H9 (cell line): ENCODE measurements around the gene PRKAG2. TPM values are rescaled to one million over a fixed set of nuclear protein-coding genes. Genes with fewer than 3 reads are reported as not detected.

ENCODE experiments used
- DNase-seq: peaks from one replicate; pipeline ENCODE4 v3.0.0-alpha.2; 2017
- H2AFZ ChIP-seq: one replicate; pipeline ENCODE4 v1.6.1; 2013; ENCODE audit warnings: mild to moderate bottlenecking, low read length, control low read depth, moderate library complexity
- H2AK5ac ChIP-seq: 2 replicates; pipeline ENCODE4 v1.6.1; 2013; ENCODE audit warnings: low read length, control low read depth, mixed read lengths; ENCODE audit not compliant: insufficient read length
- H2BK120ac ChIP-seq: one replicate; pipeline ENCODE4 v1.6.1; 2013; ENCODE audit warnings: low read depth, mild to moderate bottlenecking, low read length, control low read depth, inconsistent platforms; ENCODE audit not compliant: poor library complexity, severe bottlenecking
- H2BK12ac ChIP-seq: 2 replicates; pipeline ENCODE4 v1.6.1; 2013; ENCODE audit warnings: low read length, control low read depth, mixed read lengths, low read depth; ENCODE audit not compliant: insufficient read length
- H2BK15ac ChIP-seq: 2 replicates; pipeline ENCODE4 v1.6.1; 2013; ENCODE audit warnings: low read depth, low read length, control low read depth
- H2BK20ac ChIP-seq: one replicate; pipeline ENCODE4 v1.6.1; 2013; ENCODE audit warnings: low read depth, mild to moderate bottlenecking, low read length, control low read depth, inconsistent platforms; ENCODE audit not compliant: poor library complexity, severe bottlenecking
- H2BK5ac ChIP-seq: 2 replicates; pipeline ENCODE4 v1.6.1; 2013; ENCODE audit warnings: low read length, control low read depth, mixed read lengths; ENCODE audit not compliant: insufficient read length
- H3K14ac ChIP-seq: 2 replicates; pipeline ENCODE4 v1.6.1; 2013; ENCODE audit warnings: low read length, control low read depth; ENCODE audit not compliant: insufficient read depth
- H3K18ac ChIP-seq: 2 replicates; pipeline ENCODE4 v1.6.1; 2013; ENCODE audit warnings: low read depth, mild to moderate bottlenecking, mixed read lengths, low read length, control low read depth; ENCODE audit not compliant: insufficient read length
- H3K23ac ChIP-seq: 2 replicates; pipeline ENCODE4 v1.6.1; 2013; ENCODE audit warnings: low read length, control low read depth, mixed read lengths, low read depth; ENCODE audit not compliant: insufficient read length
- H3K23me2 ChIP-seq: 2 replicates; pipeline ENCODE4 v1.6.1; 2013; ENCODE audit warnings: low read depth, mild to moderate bottlenecking, mixed read lengths, low read length, control low read depth; ENCODE audit not compliant: insufficient read length, poor library complexity, severe bottlenecking
- H3K27ac ChIP-seq: 2 replicates; pipeline ENCODE4 v1.5.1; 2013; ENCODE audit warnings: low read length, control low read depth, mixed read lengths, low read depth; ENCODE audit not compliant: insufficient read length
- H3K27me3 ChIP-seq: 2 replicates; pipeline ENCODE4 v1.6.1; 2013; ENCODE audit warnings: low read length, control low read depth, inconsistent platforms; ENCODE audit not compliant: insufficient read depth
- H3K4ac ChIP-seq: 2 replicates; pipeline ENCODE4 v1.6.1; 2013; ENCODE audit warnings: low read depth, mild to moderate bottlenecking, control low read depth, inconsistent platforms, low read length, moderate library complexity
- H3K4me1 ChIP-seq: 2 replicates; pipeline ENCODE4 v1.6.1; 2013; ENCODE audit warnings: low read length, control low read depth, inconsistent platforms; ENCODE audit not compliant: insufficient read depth
- H3K4me2 ChIP-seq: 2 replicates; pipeline ENCODE4 v1.6.1; 2013; ENCODE audit warnings: low read length, control low read depth, mixed read lengths; ENCODE audit not compliant: insufficient read length, insufficient read depth
- H3K56ac ChIP-seq: 2 replicates; pipeline ENCODE4 v1.6.1; 2013; ENCODE audit warnings: low read depth, mild to moderate bottlenecking, mixed read lengths, low read length, control low read depth; ENCODE audit not compliant: insufficient read length
- H3K79me1 ChIP-seq: 2 replicates; pipeline ENCODE4 v1.6.1; 2013; ENCODE audit warnings: low read depth, mild to moderate bottlenecking, moderate library complexity, low read length, control low read depth, inconsistent platforms; ENCODE audit not compliant: insufficient read depth, poor library complexity, severe bottlenecking
- H3K79me2 ChIP-seq: 2 replicates; pipeline ENCODE4 v1.6.1; 2013; ENCODE audit warnings: low read length, control low read depth, inconsistent platforms; ENCODE audit not compliant: insufficient read depth
- H3K9ac ChIP-seq: 2 replicates; pipeline ENCODE4 v1.6.1; 2013; ENCODE audit warnings: low read length, control low read depth, mixed read lengths; ENCODE audit not compliant: insufficient read length; ENCODE audit errors: extremely low read depth
- H3K9me3 ChIP-seq: one replicate; pipeline ENCODE4 v1.6.1; 2013; ENCODE audit warnings: low read depth, low read length, inconsistent platforms; ENCODE audit not compliant: control insufficient read depth
- H3T11ph ChIP-seq: one replicate; pipeline ENCODE4 v1.6.1; 2013; ENCODE audit warnings: mild to moderate bottlenecking, low read length, control low read depth, inconsistent platforms
- H4K20me1 ChIP-seq: one replicate; pipeline ENCODE4 v1.6.1; 2013; ENCODE audit not compliant: control insufficient read depth, insufficient read length, insufficient read depth
- H4K5ac ChIP-seq: 2 replicates; pipeline ENCODE4 v1.6.1; 2013; ENCODE audit warnings: low read depth, mild to moderate bottlenecking, mixed read lengths, low read length, control low read depth; ENCODE audit not compliant: insufficient read length
- H4K8ac ChIP-seq: replicated peaks from 2 replicates; pipeline ENCODE4 v1.6.1; 2013; ENCODE audit warnings: low read length, control low read depth, mixed read lengths, low read depth; ENCODE audit not compliant: insufficient read length
- H4K91ac ChIP-seq: 2 replicates; pipeline ENCODE4 v1.6.1; 2013; ENCODE audit warnings: low read depth, mild to moderate bottlenecking, moderate library complexity, mixed read lengths, low read length, control low read depth; ENCODE audit not compliant: insufficient read length
- H3K27ac Mint-ChIP-seq, 3 experiments: 2 replicates in 2 of 3; 3 replicates in 1 of 3; pipeline ENCODE4 v1.8.0; 2020 to 2021; ENCODE audit warnings: mixed read lengths in 3 of 3, mild to moderate bottlenecking in 1 of 3, moderate library complexity in 1 of 3
- H3K27me3 Mint-ChIP-seq: 2 replicates; pipeline ENCODE4 v1.8.0; 2021; ENCODE audit warnings: low read depth, mild to moderate bottlenecking, moderate library complexity, mixed read lengths
- H3K36me3 Mint-ChIP-seq, 3 experiments: 2 replicates in 2 of 3; 3 replicates in 1 of 3; pipeline ENCODE4 v1.8.0; 2020 to 2021; ENCODE audit warnings: low read depth in 3 of 3, mixed read lengths in 3 of 3; ENCODE audit not compliant: insufficient read depth in 1 of 3
- H3K4me1 Mint-ChIP-seq, 2 experiments: 2 replicates each; pipeline ENCODE4 v1.8.0; 2020; ENCODE audit warnings: mixed read lengths in 2 of 2
- H3K4me3 Mint-ChIP-seq, 2 experiments: 2 replicates in 1 of 2; 3 replicates in 1 of 2; pipeline ENCODE4 v1.8.0; 2020 to 2021; ENCODE audit warnings: mild to moderate bottlenecking in 2 of 2, mixed read lengths in 2 of 2, moderate library complexity in 1 of 2
- H3K9me3 Mint-ChIP-seq, 2 experiments: 2 replicates in 1 of 2; 3 replicates in 1 of 2; pipeline ENCODE4 v1.8.0; 2020; ENCODE audit warnings: mild to moderate bottlenecking in 2 of 2, mixed read lengths in 2 of 2, moderate library complexity in 1 of 2
- CTCF ChIP-seq: fragments of 200-600 bp; sonication (generic); conservative IDR thresholded peaks from 3 replicates; pipeline ENCODE4 v1.8.0; 2021; ENCODE audit warnings: antibody characterized with exemption, mild to moderate bottlenecking
- WGBS: extraction: QIAGEN DNeasy Blood & Tissue Kit; methylation state at CpG from one replicate; pipeline ENCODE4 v1.1.7; 2013; ENCODE audit warnings: missing lambda C conversion rate, low lambda C conversion rate, mixed read lengths; ENCODE audit not compliant: insufficient read length; ENCODE audit errors: extremely low coverage; 5-methylcytosine and 5-hydroxymethylcytosine counted together
- total RNA-seq: library from RNA; stranded (reverse); gene quantifications from 2 replicates; pipeline ENCODE4 v1.2.1, GENCODE V29; 2021

Gene PRKAG2
- total RNA-seq, 1 experiment from 2014 or later, result 11.8 TPM

- no peak overlapping the region for H3K4ac ChIP-seq
- no peak overlapping the region for H2BK120ac ChIP-seq
- no peak for DNase-seq
- no peak overlapping the region for H4K8ac ChIP-seq
- no peaks in the 10 kb centered on the region for H3K27me3 ChIP-seq
- no peak overlapping the region for H4K5ac ChIP-seq
- no peak overlapping the region for H3K4me3 Mint-ChIP-seq
- no peak overlapping the region for H2BK15ac ChIP-seq
- no peak overlapping the region for H2AK5ac ChIP-seq
- H2AFZ ChIP-seq, result no peak overlapping the region
- H3K23ac ChIP-seq, result no peak overlapping the region
- H3K4me2 ChIP-seq, result no peak overlapping the region
- no peak overlapping the region for H3K56ac ChIP-seq
- no peaks in the 10 kb centered on the region for H4K20me1 ChIP-seq
- no peak overlapping the region for H2BK12ac ChIP-seq
- no peaks in the 10 kb centered on the region; a peak in 1 of 7 replicates for H3K36me3 Mint-ChIP-seq
- no peaks in the 10 kb centered on the region for H3K27me3 Mint-ChIP-seq
- H3T11ph ChIP-seq, result no peak overlapping the region
- no peak for TF ChIP-seq CTCF
- H3K27ac Mint-ChIP-seq, result no peak overlapping the region; a peak in 1 of 7 replicates
- H3K79me1 ChIP-seq, result no peaks in the 10 kb centered on the region
- H3K18ac ChIP-seq, result no peak overlapping the region
- no CpG with 5 or more reads among the region's 8 CpGs for WGBS
- H2BK5ac ChIP-seq, result no peak overlapping the region
- no peak overlapping the region for H3K27ac ChIP-seq
- peaks cover 6 to 7% of the 10 kb centered on the region in 2 experiments; a peak in 3 of 4 replicates for H3K4me1 Mint-ChIP-seq
- H3K9me3 ChIP-seq, result no peaks in the 10 kb centered on the region
- H3K9me3 Mint-ChIP-seq, result no peaks in the 10 kb centered on the region
- no peaks in the 10 kb centered on the region for H3K79me2 ChIP-seq
- no peak overlapping the region for H4K91ac ChIP-seq
- H3K9ac ChIP-seq, result no peak overlapping the region
- H3K23me2 ChIP-seq, result no peaks in the 10 kb centered on the region
- H3K14ac ChIP-seq, result no peak overlapping the region
- no peaks in the 10 kb centered on the region; the same call in 1 of the 2 replicates for H3K4me1 ChIP-seq
- H2BK20ac ChIP-seq, result no peak overlapping the region
These were observed 197.7 kb downstream of the PRKAG2 start for GRCh38 chr7:151679071-151679708.
